HPDE6-E6E7 (cell line): Measurements from ENCODE around the gene PYM1.
"Not testable (repeated sequence)": the region's sequence is repeated elsewhere in the genome, so short reads cannot be mapped to it uniquely, and the experiment has no call there.

Experiments
- DNase-seq: peaks from one replicate; pipeline ENCODE4 v3.0.0; 2011; ENCODE audit warnings: missing footprints; ENCODE audit errors: extremely low spot score

Gene PYM1

GRCh38 chr12:55940065-55940732 lies 12.5 kb upstream of the PYM1 start:
- peak; percentile 85 for DNase-seq

GRCh38 chr12:55938826-55939501 lies 11.3 kb upstream of the PYM1 start:
- no peak for DNase-seq

GRCh38 chr12:55937981-55938380 lies 10.3 kb upstream of the PYM1 start:
- no peak for DNase-seq

GRCh38 chr12:55935738-55936151 lies 8.1 kb upstream of the PYM1 start:
- no peak for DNase-seq

- no peak for DNase-seq
Measured at GRCh38 chr12:55934773-55935172, 7.1 kb upstream of the PYM1 start.

GRCh38 chr12:55933799-55934742 lies 6.4 kb upstream of the PYM1 start:
- DNase-seq = no peak

GRCh38 chr12:55933169-55933798 lies 5.6 kb upstream of the PYM1 start:
- DNase-seq = no peak

- no peak for DNase-seq
Measured at GRCh38 chr12:55932551-55932910, 4.8 kb upstream of the PYM1 start.

GRCh38 chr12:55931780-55932550 lies 4.3 kb upstream of the PYM1 start:
- no peak for DNase-seq

- no peak for DNase-seq
Measured at GRCh38 chr12:55931317-55931779, 3.7 kb upstream of the PYM1 start.

- no peak for DNase-seq
Measured at GRCh38 chr12:55930771-55931316, 3.1 kb upstream of the PYM1 start, which contains the start of gene DGKA. TSS of gene DGKA (plus strand) at chr12:55931162. CDS start at chr12:55936504, 5,342 bp downstream.

- no peak for DNase-seq
Measured at GRCh38 chr12:55929306-55929791, 1.7 kb upstream of the PYM1 start.

GRCh38 chr12:55926738-55927587 lies 731 bp downstream of the PYM1 start:
- no peak for DNase-seq

GRCh38 chr12:55925870-55926737 lies 1.6 kb downstream of the PYM1 start:
- no peak for DNase-seq

- no peak for DNase-seq
Measured at GRCh38 chr12:55925371-55925770, 2.3 kb downstream of the PYM1 start.

- not testable (repeated sequence) for DNase-seq
Measured at GRCh38 chr12:55923648-55924047, 4.0 kb downstream of the PYM1 start.

GRCh38 chr12:55922126-55922525 lies 5.6 kb downstream of the PYM1 start:
- DNase-seq = no peak

- DNase-seq = not testable (repeated sequence)
Measured at GRCh38 chr12:55919032-55919431, 8.7 kb downstream of the PYM1 start.

- DNase-seq = no peak
Measured at GRCh38 chr12:55915482-55915859, 12.2 kb downstream of the PYM1 start.
